Prostate gland (tissue), 2 donors: Measurements from ENCODE around the gene TPP1. TPM values are rescaled to one million over a fixed set of nuclear protein-coding genes. Genes with fewer than 3 reads are reported as not detected.

Experiments used
- DNase-seq: peaks from one replicate; pipeline ENCODE4 v3.0.0-alpha.2; 2019; ENCODE audit warnings: low spot score
- H3K27ac ChIP-seq, 2 donors: fragments of 200-600 bp; sonication (generic); 2 replicates each; pipeline ENCODE4 v1.5.1; 2017 to 2019
- H3K27me3 ChIP-seq: fragments of 200-600 bp; sonication (generic); replicated peaks from 2 replicates; pipeline ENCODE4 v1.5.1; 2019; ENCODE audit not compliant: insufficient read depth
- H3K36me3 ChIP-seq, 2 donors: fragments of 200-600 bp; sonication (generic); 1 replicate in 1 of 2; 2 replicates in 1 of 2; pipeline versions ENCODE4 v1.5.1 to v1.8.1; 2017 to 2019
- H3K4me1 ChIP-seq: fragments of 200-600 bp; sonication (generic); replicated peaks from 2 replicates; pipeline ENCODE4 v1.5.1; 2019
- H3K4me3 ChIP-seq, 2 donors: fragments of 200-600 bp; sonication (generic); 2 replicates each; pipeline ENCODE4 v1.5.1; 2017 to 2019
- H3K9me3 ChIP-seq: fragments of 200-600 bp; sonication (generic); 2 replicates; pipeline ENCODE4 v1.5.1; 2017
- CTCF ChIP-seq, 4 experiments: fragments of 200-600 bp in 2 of 4; fragments of 450-650 bp in 2 of 4; sonication (generic) in 2 of 4; IDR thresholded peaks; 1 replicate in 3 of 4; 2 replicates in 1 of 4; pipeline ENCODE4 v1.5.1; 2016 to 2019; ENCODE audit warnings: antibody characterized with exemption in 4 of 4, mild to moderate bottlenecking in 2 of 4, moderate library complexity in 2 of 4
- POLR2A ChIP-seq: fragments of 450-650 bp; IDR thresholded peaks from one replicate; pipeline ENCODE4 v1.6.1; 2016; ENCODE audit warnings: antibody characterized with exemption, mild to moderate bottlenecking
- POLR2AphosphoS5 ChIP-seq: sonication (generic); formaldehyde crosslinking; IDR thresholded peaks from one replicate; pipeline ENCODE4 v1.6.1; 2017; ENCODE audit warnings: antibody characterized with exemption
- WGBS: methylation state at CpG from one replicate; pipeline ENCODE4 v1.1.5; 2018; 5-methylcytosine and 5-hydroxymethylcytosine counted together
- intact Hi-C: fragments of 100-400 bp; cut with DNase I; formaldehyde crosslinking; loops from one replicate; pipeline ENCODE4 v1.14.2; 2022
- total RNA-seq, 2 donors: library from RNA; depleted of rRNA; stranded (reverse); fragments of >200 nt; gene quantifications; one replicate each; pipeline ENCODE4 v1.1.0, GENCODE V29; 2016

Gene TPP1
- total RNA-seq, 2 donors from 2014 or later = 94.6 to 147 TPM

GRCh38 chr11:6620636-6621035 lies 1.4 kb upstream of the TPP1 start:
- 82% methylated on average over 1 of the region's 1 CpG for WGBS

GRCh38 chr11:6618117-6619003 lies 862 bp downstream of the TPP1 start:
- DNase-seq = peak; percentile 24
- H3K4me1 ChIP-seq = no peaks in the 10 kb centered on the region
- H3K27me3 ChIP-seq = no peaks in the 10 kb centered on the region
- TF ChIP-seq CTCF (IDR thresholded peaks at IDR 0.05) = no peak
- TF ChIP-seq POLR2A = no peak
- TF ChIP-seq POLR2AphosphoS5 = no peak
- H3K27ac ChIP-seq = peak overlapping the region; percentile 77 to 84
- intact Hi-C loops = no loop called here
- 13% methylated on average over 15 of the region's 15 CpGs for WGBS
- no peaks in the 10 kb centered on the region for H3K36me3 ChIP-seq
- peak overlapping the region; percentile 47 to 62 for H3K4me3 ChIP-seq
- no peaks in the 10 kb centered on the region for H3K9me3 ChIP-seq

More at GRCh38 chr11:6620636-6621035, 1.4 kb upstream of the TPP1 start:
- Histone ChIP-seq H3K27ac (no peak overlapping the region), H3K4me3 (no peak overlapping the region), H3K36me3 (no peaks in the 10 kb centered on the region), H3K4me1 (no peaks in the 10 kb centered on the region), H3K27me3 (no peaks in the 10 kb centered on the region), H3K9me3 (no peaks in the 10 kb centered on the region)
- TF ChIP-seq CTCF (IDR thresholded peaks at IDR 0.05) (no peak), POLR2A (no peak), POLR2AphosphoS5 (no peak)
- DNase-seq = no peak
- intact Hi-C loops = no loop called here

- H3K9me3 ChIP-seq = no peaks in the 10 kb centered on the region
- no peaks in the 10 kb centered on the region for H3K27me3 ChIP-seq
- H3K27ac ChIP-seq = no peak overlapping the region
- TF ChIP-seq POLR2AphosphoS5 (no peak), POLR2A (no peak), CTCF (IDR thresholded peaks at IDR 0.05) (no peak)
- H3K4me3 ChIP-seq = no peak overlapping the region
- H3K36me3 ChIP-seq = no peaks in the 10 kb centered on the region
- DNase-seq = no peak
- intact Hi-C loops = no loop called here
- WGBS = 82% methylated on average over 5 of the region's 5 CpGs
- H3K4me1 ChIP-seq = no peaks in the 10 kb centered on the region
These were observed 1.9 kb downstream of the TPP1 start for GRCh38 chr11:6617315-6617781.

- 96% methylated on average over 14 of the region's 14 CpGs for WGBS
- Histone ChIP-seq H3K36me3 (no peaks in the 10 kb centered on the region), H3K9me3 (no peaks in the 10 kb centered on the region), H3K27me3 (no peaks in the 10 kb centered on the region), H3K4me3 (no peak overlapping the region), H3K27ac (no peak overlapping the region), H3K4me1 (no peaks in the 10 kb centered on the region)
- TF ChIP-seq POLR2AphosphoS5 (no peak), CTCF (IDR thresholded peaks at IDR 0.05) (no peak), POLR2A (no peak)
- DNase-seq = no peak
- intact Hi-C loops = no loop called here
These were observed 2.5 kb downstream of the TPP1 start for GRCh38 chr11:6616596-6617250.
